Mammary epithelial cell (primary cell): ENCODE measurements around the gene SLC25A4.

Experiments used
- CTCF ChIP-seq, 2 donors: IDR thresholded peaks in 1 of 2; conservative IDR thresholded peaks in 1 of 2; 2 replicates each; pipeline ENCODE4 v1.5.1; 2011 to 2012; ENCODE audit warnings: inconsistent platforms in 2 of 2, low read length in 2 of 2, mild to moderate bottlenecking in 2 of 2, control low read depth in 1 of 2, low read depth in 1 of 2; ENCODE audit not compliant: insufficient read depth in 1 of 2; ENCODE audit errors: extremely low read depth in 1 of 2
- EZH2 ChIP-seq: IDR thresholded peaks from 2 replicates; pipeline ENCODE4 v1.6.1; 2012; ENCODE audit warnings: low read length, inconsistent platforms, borderline replicate concordance

- TF ChIP-seq CTCF (conservative IDR thresholded peaks at IDR 0.05 in 1 of 2, IDR thresholded peaks at IDR 0.05 in 1 of 2; ENCODE audit: extremely low read depth in 1 of 2, insufficient read depth in 1 of 2, low read depth in 1 of 2, low read length in 2 of 2) = peak in 1 of 2 donors; percentile 3
- TF ChIP-seq EZH2 = no peak
These were observed 14.6 kb upstream of the SLC25A4 start for GRCh38 chr4:185128272-185129119.
